ENCODE data around the gene NOL9.

Gene NOL9

DNA sequence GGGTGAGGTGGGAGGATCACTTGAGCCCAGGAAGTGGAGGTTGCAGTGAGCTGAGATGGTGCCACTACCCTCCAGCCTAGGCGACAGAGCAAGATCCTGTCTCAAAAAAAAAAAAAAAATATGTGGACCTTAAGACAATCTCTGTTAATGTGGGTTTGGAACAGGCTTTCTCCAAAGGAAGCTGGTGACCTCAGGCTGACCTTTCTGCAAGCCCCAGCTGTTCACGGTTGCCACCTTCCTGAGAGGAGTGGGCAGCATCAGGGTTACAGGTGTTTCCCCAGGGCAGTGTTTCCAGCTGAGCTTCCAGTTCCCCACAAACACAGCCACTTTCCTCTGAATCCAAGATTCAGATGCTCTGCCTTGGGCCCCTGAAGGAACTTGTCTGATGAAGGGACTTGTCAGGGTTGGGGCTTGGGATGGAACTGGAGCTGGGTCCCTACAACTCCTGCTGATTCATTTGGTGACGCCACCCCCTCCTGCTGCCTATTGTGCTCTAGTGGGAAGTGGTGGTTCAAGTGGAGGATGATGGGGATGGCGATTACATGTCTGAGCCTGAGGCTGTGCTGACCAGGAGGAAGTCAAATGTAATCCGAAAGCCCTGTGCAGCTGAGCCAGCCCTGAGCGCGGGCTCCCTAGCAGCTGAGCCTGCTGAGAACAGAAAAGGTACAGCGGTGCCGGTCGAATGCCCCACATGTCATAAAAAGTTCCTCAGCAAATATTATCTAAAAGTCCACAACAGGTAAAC is 27.4 kb upstream of the NOL9 start:
- Histone ChIP-seq H3K36me3 (ENCODE audit: control insufficient read depth in 2 of 2, insufficient read depth in 2 of 2, low read length in 2 of 2) (peaks cover 0 to 1% of the 10 kb centered on the region in 2 donors), H3K27me3 (ENCODE audit: control insufficient read depth in 2 of 2, insufficient read depth in 2 of 2, low read length in 2 of 2) (no peaks in the 10 kb centered on the region), H3K9ac (ENCODE audit: low read depth in 1 of 2, low read length in 2 of 2) (peak overlapping the region; percentile 56 to 59), H3K9me3 (ENCODE audit: control insufficient read depth in 2 of 2, low read length in 2 of 2) (no peaks in the 10 kb centered on the region), H3K4me3 (ENCODE audit: low read length in 2 of 2) (peak overlapping the region; percentile 55 to 80), H3K4me1 (ENCODE audit: control insufficient read depth in 2 of 2, insufficient read depth in 2 of 2, low read length in 2 of 2) (peaks cover 30 to 32% of the 10 kb centered on the region in 2 donors), H3K27ac (ENCODE audit: low read depth in 2 of 2, low read length in 2 of 2) (peak overlapping the region; percentile 91 to 94)

DNA sequence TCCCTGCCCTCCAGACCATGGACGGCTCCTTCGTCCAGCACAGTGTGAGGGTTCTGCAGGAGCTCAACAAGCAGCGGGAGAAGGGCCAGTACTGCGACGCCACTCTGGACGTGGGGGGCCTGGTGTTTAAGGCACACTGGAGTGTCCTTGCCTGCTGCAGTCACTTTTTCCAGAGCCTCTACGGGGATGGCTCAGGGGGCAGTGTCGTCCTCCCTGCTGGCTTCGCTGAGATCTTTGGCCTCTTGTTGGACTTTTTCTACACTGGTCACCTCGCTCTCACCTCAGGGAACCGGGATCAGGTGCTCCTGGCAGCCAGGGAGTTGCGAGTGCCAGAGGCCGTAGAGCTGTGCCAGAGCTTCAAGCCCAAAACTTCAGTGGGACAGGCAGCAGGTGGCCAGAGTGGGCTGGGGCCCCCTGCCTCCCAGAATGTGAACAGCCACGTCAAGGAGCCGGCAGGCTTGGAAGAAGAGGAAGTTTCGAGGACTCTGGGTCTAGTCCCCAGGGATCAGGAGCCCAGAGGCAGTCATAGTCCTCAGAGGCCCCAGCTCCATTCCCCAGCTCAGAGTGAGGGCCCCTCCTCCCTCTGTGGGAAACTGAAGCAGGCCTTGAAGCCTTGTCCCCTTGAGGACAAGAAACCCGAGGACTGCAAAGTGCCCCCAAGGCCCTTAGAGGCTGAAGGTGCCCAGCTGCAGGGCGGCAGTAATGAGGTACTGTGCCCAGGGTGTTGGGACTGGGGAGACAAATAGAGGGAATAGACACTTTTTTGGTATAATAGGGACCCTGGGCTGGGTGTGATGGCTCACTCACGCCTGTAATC is 26.5 kb upstream of the NOL9 start:
- Histone ChIP-seq H3K27me3 (ENCODE audit: control insufficient read depth in 2 of 2, insufficient read depth in 2 of 2, low read length in 2 of 2) (no peaks in the 10 kb centered on the region), H3K27ac (ENCODE audit: low read depth in 2 of 2, low read length in 2 of 2) (peak overlapping the region; percentile 91 to 94), H3K4me1 (ENCODE audit: control insufficient read depth in 2 of 2, insufficient read depth in 2 of 2, low read length in 2 of 2) (peaks cover 30 to 32% of the 10 kb centered on the region in 2 donors), H3K36me3 (ENCODE audit: control insufficient read depth in 2 of 2, insufficient read depth in 2 of 2, low read length in 2 of 2) (no peaks in the 10 kb centered on the region), H3K9ac (ENCODE audit: low read depth in 1 of 2, low read length in 2 of 2) (peak overlapping the region; percentile 81 to 97), H3K4me3 (ENCODE audit: low read length in 2 of 2) (peak overlapping the region; percentile 80 to 95), H3K9me3 (ENCODE audit: control insufficient read depth in 2 of 2, low read length in 2 of 2) (no peaks in the 10 kb centered on the region)

DNA sequence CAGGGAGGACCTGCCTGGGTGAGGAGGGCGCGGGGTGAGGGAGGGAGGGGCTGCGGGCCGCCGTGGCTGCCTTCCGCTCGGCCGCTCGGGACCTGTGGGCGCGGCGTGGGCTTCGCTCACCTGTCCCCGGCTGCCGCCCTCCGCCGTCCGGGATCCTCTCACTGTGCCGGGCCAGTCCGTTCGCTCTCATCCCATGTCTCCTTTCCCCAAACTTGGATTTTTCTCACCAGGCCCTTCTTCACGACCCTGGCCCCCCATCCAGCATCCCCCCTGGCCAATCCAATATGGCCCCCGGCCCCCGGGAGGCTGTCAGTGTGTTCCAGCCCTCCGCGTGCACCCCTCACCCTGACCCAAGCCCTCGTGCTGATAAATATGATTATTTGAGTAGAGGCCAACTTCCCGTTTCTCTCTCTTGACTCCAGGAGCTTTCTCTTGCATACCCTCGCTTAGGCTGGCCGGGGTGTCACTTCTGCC is 25.8 kb upstream of the NOL9 start:
- Histone ChIP-seq H3K27me3 (ENCODE audit: control insufficient read depth in 2 of 2, insufficient read depth in 2 of 2, low read length in 2 of 2) (no peaks in the 10 kb centered on the region), H3K9ac (ENCODE audit: low read depth in 1 of 2, low read length in 2 of 2) (peak overlapping the region; percentile 81 to 97), H3K27ac (ENCODE audit: low read depth in 2 of 2, low read length in 2 of 2) (peak overlapping the region; percentile 91 to 94), H3K4me3 (ENCODE audit: low read length in 2 of 2) (peak overlapping the region; percentile 80 to 95), H3K4me1 (ENCODE audit: control insufficient read depth in 2 of 2, insufficient read depth in 2 of 2, low read length in 2 of 2) (peaks cover 30 to 32% of the 10 kb centered on the region in 2 donors), H3K36me3 (ENCODE audit: control insufficient read depth in 2 of 2, insufficient read depth in 2 of 2, low read length in 2 of 2) (no peaks in the 10 kb centered on the region), H3K9me3 (ENCODE audit: control insufficient read depth in 2 of 2, low read length in 2 of 2) (no peaks in the 10 kb centered on the region)

DNA sequence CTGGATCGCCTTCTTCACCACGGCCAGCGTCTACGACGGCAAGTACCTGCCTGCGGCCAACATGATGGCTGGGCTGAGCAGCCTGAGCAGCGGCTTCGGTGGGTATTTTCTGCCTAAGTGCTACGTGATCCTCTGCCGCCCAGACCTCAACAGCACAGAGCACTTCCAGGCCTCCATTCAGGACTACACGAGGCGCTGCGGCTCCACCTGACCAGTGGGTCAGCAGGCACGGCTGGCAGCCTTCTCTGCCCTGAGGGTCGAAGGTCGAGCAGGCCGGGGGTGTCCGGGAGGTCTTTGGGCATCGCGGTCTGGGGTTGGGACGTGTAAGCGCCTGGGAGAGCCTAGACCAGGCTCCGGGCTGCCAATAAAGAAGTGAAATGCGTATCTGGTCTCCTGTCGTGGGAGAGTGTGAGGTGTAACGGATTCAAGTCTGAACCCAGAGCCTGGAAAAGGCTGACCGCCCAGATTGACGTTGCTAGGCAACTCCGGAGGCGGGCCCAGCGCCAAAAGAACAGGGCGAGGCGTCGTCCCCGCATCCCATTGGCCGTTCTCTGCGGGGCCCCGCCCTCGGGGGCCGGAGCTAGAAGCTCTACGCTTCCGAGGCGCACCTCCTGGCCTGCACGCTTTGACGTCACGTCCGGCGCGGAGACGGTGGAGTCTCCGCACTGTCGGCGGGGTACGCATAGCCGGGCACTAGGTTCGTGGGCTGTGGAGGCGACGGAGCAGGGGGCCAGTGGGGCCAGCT is 25.2 kb upstream of the NOL9 start, which contains the start of gene ZBTB48:
Gene ZBTB48 (plus strand): TSS at position 621 of the 745 bp plus-strand sequence. CDS start 616 bp downstream, outside the sequence.
- Histone ChIP-seq H3K27ac (ENCODE audit: low read depth in 2 of 2, low read length in 2 of 2) (peak within 1 kb of the TSS; percentile 91 to 94), H3K4me1 (ENCODE audit: control insufficient read depth in 2 of 2, insufficient read depth in 2 of 2, low read length in 2 of 2) (peaks cover 30 to 32% of the 10 kb centered on the region in 2 donors), H3K9me3 (ENCODE audit: control insufficient read depth in 2 of 2, low read length in 2 of 2) (no peaks in the 10 kb centered on the region), H3K4me3 (ENCODE audit: low read length in 2 of 2) (peak within 1 kb of the TSS; percentile 80 to 95), H3K27me3 (ENCODE audit: control insufficient read depth in 2 of 2, insufficient read depth in 2 of 2, low read length in 2 of 2) (no peaks in the 10 kb centered on the region), H3K36me3 (ENCODE audit: control insufficient read depth in 2 of 2, insufficient read depth in 2 of 2, low read length in 2 of 2) (no peaks in the 10 kb centered on the region), H3K9ac (ENCODE audit: low read depth in 1 of 2, low read length in 2 of 2) (peak within 1 kb of the TSS; percentile 81 to 97)

DNA sequence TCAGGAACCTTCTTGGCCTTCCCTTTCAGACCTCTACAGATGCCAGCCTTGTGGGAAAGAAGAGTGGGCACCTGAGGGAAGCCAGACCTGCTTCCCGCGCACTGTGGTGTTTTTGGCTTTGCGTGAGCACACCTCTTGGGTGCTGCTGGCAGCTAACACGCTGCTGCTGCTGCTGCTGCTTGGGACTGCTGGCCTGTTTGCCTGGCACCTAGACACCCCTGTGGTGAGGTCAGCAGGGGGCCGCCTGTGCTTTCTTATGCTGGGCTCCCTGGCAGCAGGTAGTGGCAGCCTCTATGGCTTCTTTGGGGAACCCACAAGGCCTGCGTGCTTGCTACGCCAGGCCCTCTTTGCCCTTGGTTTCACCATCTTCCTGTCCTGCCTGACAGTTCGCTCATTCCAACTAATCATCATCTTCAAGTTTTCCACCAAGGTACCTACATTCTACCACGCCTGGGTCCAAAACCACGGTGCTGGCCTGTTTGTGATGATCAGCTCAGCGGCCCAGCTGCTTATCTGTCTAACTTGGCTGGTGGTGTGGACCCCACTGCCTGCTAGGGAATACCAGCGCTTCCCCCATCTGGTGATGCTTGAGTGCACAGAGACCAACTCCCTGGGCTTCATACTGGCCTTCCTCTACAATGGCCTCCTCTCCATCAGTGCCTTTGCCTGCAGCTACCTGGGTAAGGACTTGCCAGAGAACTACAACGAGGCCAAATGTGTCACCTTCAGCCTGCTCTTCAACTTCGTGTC is 24.5 kb upstream of the NOL9 start:
- H3K36me3 ChIP-seq (ENCODE audit: control insufficient read depth in 2 of 2, insufficient read depth in 2 of 2, low read length in 2 of 2): no peaks in the 10 kb centered on the region
- peak overlapping the region; percentile 80 to 95 for H3K4me3 ChIP-seq (ENCODE audit: low read length in 2 of 2)
- no peaks in the 10 kb centered on the region for H3K9me3 ChIP-seq (ENCODE audit: control insufficient read depth in 2 of 2, low read length in 2 of 2)
- H3K4me1 ChIP-seq (ENCODE audit: control insufficient read depth in 2 of 2, insufficient read depth in 2 of 2, low read length in 2 of 2): peaks cover 30 to 32% of the 10 kb centered on the region in 2 donors
- no peaks in the 10 kb centered on the region for H3K27me3 ChIP-seq (ENCODE audit: control insufficient read depth in 2 of 2, insufficient read depth in 2 of 2, low read length in 2 of 2)
- H3K27ac ChIP-seq (ENCODE audit: low read depth in 2 of 2, low read length in 2 of 2): peak overlapping the region; percentile 82 to 94
- H3K9ac ChIP-seq (ENCODE audit: low read depth in 1 of 2, low read length in 2 of 2): peak overlapping the region; percentile 79 to 97

DNA sequence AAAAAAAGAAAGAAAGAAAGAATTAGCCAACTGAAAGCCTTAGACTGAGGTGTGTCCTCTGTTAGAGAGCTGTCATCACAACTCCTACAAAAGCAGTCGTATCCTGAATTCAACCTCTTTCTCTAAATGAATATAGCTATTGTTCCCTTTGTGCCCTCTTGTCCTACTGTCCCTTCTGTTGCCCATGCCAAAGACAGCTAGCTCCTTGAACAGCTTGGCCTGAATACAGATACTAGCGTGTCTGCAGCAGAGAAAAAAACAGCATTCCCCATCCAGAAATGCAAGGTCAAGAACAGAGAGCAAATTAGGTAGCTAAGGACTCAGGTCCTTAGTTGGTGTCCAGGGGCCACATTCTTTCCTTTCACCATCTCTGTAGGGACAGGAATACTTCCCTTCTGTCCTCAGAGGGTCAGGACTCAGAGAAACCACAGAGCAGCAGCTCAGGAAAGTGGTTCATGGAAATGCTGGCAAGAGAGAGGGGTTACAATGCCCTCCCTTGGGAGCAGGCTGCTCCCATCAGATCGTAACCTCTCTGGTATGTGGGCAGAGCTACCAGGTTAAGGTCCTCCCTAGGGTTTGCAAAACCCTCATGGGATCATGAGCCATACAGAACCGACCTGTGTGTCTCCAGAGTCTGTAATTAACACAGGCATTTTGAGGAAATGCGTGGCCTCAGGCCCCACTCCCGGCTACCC is 23.7 kb upstream of the NOL9 start:
- Histone ChIP-seq H3K27ac (ENCODE audit: low read depth in 2 of 2, low read length in 2 of 2) (no peak overlapping the region), H3K27me3 (ENCODE audit: control insufficient read depth in 2 of 2, insufficient read depth in 2 of 2, low read length in 2 of 2) (no peaks in the 10 kb centered on the region), H3K9ac (ENCODE audit: low read depth in 1 of 2, low read length in 2 of 2) (no peak overlapping the region), H3K4me3 (ENCODE audit: low read length in 2 of 2) (no peak overlapping the region), H3K36me3 (ENCODE audit: control insufficient read depth in 2 of 2, insufficient read depth in 2 of 2, low read length in 2 of 2) (no peaks in the 10 kb centered on the region), H3K4me1 (ENCODE audit: control insufficient read depth in 2 of 2, insufficient read depth in 2 of 2, low read length in 2 of 2) (peaks cover 30 to 32% of the 10 kb centered on the region in 2 donors), H3K9me3 (ENCODE audit: control insufficient read depth in 2 of 2, low read length in 2 of 2) (no peaks in the 10 kb centered on the region)

DNA sequence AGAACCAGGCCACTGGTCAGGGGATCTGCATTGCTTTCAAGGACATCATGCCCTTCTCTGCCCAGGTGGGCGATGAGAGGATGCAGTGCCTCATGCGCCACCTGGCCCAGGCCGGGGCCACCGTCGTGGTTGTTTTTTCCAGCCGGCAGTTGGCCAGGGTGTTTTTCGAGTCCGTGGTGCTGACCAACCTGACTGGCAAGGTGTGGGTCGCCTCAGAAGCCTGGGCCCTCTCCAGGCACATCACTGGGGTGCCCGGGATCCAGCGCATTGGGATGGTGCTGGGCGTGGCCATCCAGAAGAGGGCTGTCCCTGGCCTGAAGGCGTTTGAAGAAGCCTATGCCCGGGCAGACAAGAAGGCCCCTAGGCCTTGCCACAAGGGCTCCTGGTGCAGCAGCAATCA is 20.5 kb upstream of the NOL9 start:
- Histone ChIP-seq H3K36me3 (ENCODE audit: control insufficient read depth in 2 of 2, insufficient read depth in 2 of 2, low read length in 2 of 2) (no peaks in the 10 kb centered on the region), H3K27me3 (ENCODE audit: control insufficient read depth in 2 of 2, insufficient read depth in 2 of 2, low read length in 2 of 2) (no peaks in the 10 kb centered on the region), H3K4me1 (ENCODE audit: control insufficient read depth in 2 of 2, insufficient read depth in 2 of 2, low read length in 2 of 2) (peaks cover 6% of the 10 kb centered on the region in 2 donors), H3K4me3 (ENCODE audit: low read length in 2 of 2) (no peak overlapping the region), H3K9me3 (ENCODE audit: control insufficient read depth in 2 of 2, low read length in 2 of 2) (no peaks in the 10 kb centered on the region), H3K27ac (ENCODE audit: low read depth in 2 of 2, low read length in 2 of 2) (no peak overlapping the region), H3K9ac (ENCODE audit: low read depth in 1 of 2, low read length in 2 of 2) (no peak overlapping the region)

DNA sequence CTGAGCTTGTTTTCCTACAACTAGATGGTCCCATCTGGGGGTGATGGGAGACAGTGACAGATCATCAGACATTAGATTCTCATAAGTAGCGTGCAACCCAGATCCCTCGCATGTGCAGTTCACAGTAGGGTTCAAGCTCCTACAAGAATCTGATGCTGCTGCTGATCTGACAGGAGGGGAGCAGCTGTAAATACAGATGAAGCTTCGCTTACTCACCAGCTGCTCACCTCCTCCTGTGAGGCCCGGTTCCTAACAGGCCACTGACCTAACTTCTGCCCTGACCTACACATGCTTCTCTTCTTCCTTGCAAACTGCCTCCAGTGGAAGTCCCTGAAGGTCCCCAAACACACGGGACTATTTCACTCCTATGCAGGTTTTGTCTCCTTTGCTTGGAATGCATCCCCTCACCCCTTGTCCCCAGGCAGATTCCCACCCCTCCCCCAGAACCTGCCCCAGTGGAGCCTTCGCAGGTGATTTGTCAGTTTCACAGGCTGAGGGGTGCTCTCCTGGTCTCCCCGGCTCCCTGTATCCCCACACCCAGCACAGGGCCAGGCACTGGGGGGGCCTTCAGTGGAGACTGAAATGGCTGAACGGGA is 19.8 kb upstream of the NOL9 start:
- H3K9ac ChIP-seq (ENCODE audit: low read depth in 1 of 2, low read length in 2 of 2): no peak overlapping the region

More for the DNA sequence above, 19.8 kb upstream of the NOL9 start:
- Histone ChIP-seq H3K36me3 (ENCODE audit: control insufficient read depth in 2 of 2, insufficient read depth in 2 of 2, low read length in 2 of 2) (no peaks in the 10 kb centered on the region), H3K27me3 (ENCODE audit: control insufficient read depth in 2 of 2, insufficient read depth in 2 of 2, low read length in 2 of 2) (no peaks in the 10 kb centered on the region), H3K9me3 (ENCODE audit: control insufficient read depth in 2 of 2, low read length in 2 of 2) (no peaks in the 10 kb centered on the region), H3K4me3 (ENCODE audit: low read length in 2 of 2) (no peak overlapping the region), H3K4me1 (ENCODE audit: control insufficient read depth in 2 of 2, insufficient read depth in 2 of 2, low read length in 2 of 2) (peaks cover under 1 to 2% of the 10 kb centered on the region in 2 donors), H3K27ac (ENCODE audit: low read depth in 2 of 2, low read length in 2 of 2) (no peak overlapping the region)
